ENCODE measurements around the gene CARF. TPM values are rescaled to one million over a fixed set of nuclear protein-coding genes. Genes with fewer than 3 reads are reported as not detected.

The CARF gene
- total and polyA plus RNA-seq, 2 donors (not counting 3 experiments of a cell fraction or from before 2014, with no cell fraction given), result 1.0 to 3.7 TPM

DNA sequence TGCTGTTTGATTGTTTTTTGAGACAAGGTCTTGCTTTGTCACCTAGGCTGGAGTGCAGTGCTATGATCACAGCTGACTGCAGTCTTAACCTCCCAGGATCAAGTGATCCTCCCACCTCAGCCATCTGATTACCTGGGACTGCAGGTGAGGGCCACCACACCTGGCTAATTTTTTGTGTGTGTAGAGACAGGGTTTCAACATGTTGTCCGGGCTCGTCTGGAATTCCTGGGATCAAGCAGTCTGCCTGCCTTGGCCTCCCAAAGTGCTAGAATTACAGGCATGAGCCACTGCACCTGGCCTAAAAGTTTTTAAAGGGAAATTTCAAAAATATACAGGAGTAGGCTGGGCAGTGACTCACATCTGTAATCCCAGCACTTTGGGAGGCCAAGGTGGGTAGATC lies 22.4 kb downstream of the CARF start:
- Histone ChIP-seq H3K27ac (ENCODE audit: insufficient read depth, low read depth, low read length) (no peak overlapping the region), H2AFZ (ENCODE audit: low read depth, low read length) (no peak overlapping the region), H3K4me1 (ENCODE audit: control insufficient read depth, extremely low read depth, insufficient read depth, low read length) (no peaks in the 10 kb centered on the region), H3K4me2 (ENCODE audit: insufficient read depth, low read length) (no peak overlapping the region), H3K27me3 (ENCODE audit: control insufficient read depth in 2 of 2, insufficient read depth in 2 of 2, low read length in 2 of 2) (no peaks in the 10 kb centered on the region), H3K9me1 (replicated peaks; ENCODE audit: control insufficient read depth, extremely low read depth, insufficient read depth, low read length) (no peaks in the 10 kb centered on the region), H3K9ac (replicated peaks; ENCODE audit: extremely low read depth, insufficient read depth, low read length) (no peak overlapping the region), H3K79me2 (ENCODE audit: control insufficient read depth, insufficient read depth, low read length) (no peaks in the 10 kb centered on the region), H4K20me1 (replicated peaks; ENCODE audit: control insufficient read depth, extremely low read depth, insufficient read depth, low read length) (no peaks in the 10 kb centered on the region), H3K36me3 (ENCODE audit: control insufficient read depth in 2 of 2, extremely low read depth in 1 of 2, insufficient read depth in 2 of 2, low read length in 2 of 2) (no peaks in the 10 kb centered on the region), H3K9me3 (replicated peaks; ENCODE audit: control insufficient read depth, insufficient read depth, low read length) (no peaks in the 10 kb centered on the region), H3K4me3 (replicated peaks in 1 of 3; ENCODE audit: insufficient read depth in 1 of 3, low read depth in 1 of 3, low read length in 3 of 3) (no peak overlapping the region)
- CTCF ChIA-PET, result interaction anchor here (1.8 kb wide), 1 partner anchor 15 kb away, joined by 6 read pairs; no protein-coding TSS in a partner anchor
- dilution Hi-C loops (cut with MboI; ENCODE audit: extremely low pct_ligation_motif_present, low sequenced_read_pairs), result no loop called here
- no peak for TF ChIP-seq FOS (IDR thresholded peaks at IDR 0.05; ENCODE audit: borderline replicate concordance, insufficient read depth, low read length)
- no peak for TF ChIP-seq POLR2AphosphoS5 (IDR thresholded peaks at IDR 0.05; ENCODE audit: insufficient read depth, low read depth, low read length)
- BruUV-seq (replicated peaks), result no TSS peak
- POLR2A ChIA-PET, result no interaction called here
- DNase-seq (ENCODE audit: low read depth, low spot score) (no peak), FAIRE-seq (no peak)
- intact Hi-C loops (cut with micrococcal nuclease), result no loop called here

- H3K9me3 ChIP-seq (replicated peaks; ENCODE audit: control insufficient read depth, insufficient read depth, low read length), result no peaks in the 10 kb centered on the region
- H3K79me2 ChIP-seq (ENCODE audit: control insufficient read depth, insufficient read depth, low read length), result no peaks in the 10 kb centered on the region
- no peak overlapping the region for H3K9ac ChIP-seq (replicated peaks; ENCODE audit: extremely low read depth, insufficient read depth, low read length)
- no peaks in the 10 kb centered on the region for H3K36me3 ChIP-seq (ENCODE audit: control insufficient read depth in 2 of 2, extremely low read depth in 1 of 2, insufficient read depth in 2 of 2, low read length in 2 of 2)
- no TSS peak for BruUV-seq (replicated peaks)
- H3K4me2 ChIP-seq (ENCODE audit: insufficient read depth, low read length), result no peak overlapping the region
- H3K4me3 ChIP-seq (replicated peaks in 1 of 3; ENCODE audit: insufficient read depth in 1 of 3, low read depth in 1 of 3, low read length in 3 of 3), result no peak overlapping the region
- no peak overlapping the region for H3K27ac ChIP-seq (ENCODE audit: insufficient read depth, low read depth, low read length)
- ChIA-PET CTCF (no interaction called here), POLR2A (no interaction called here)
- no peaks in the 10 kb centered on the region for H3K9me1 ChIP-seq (replicated peaks; ENCODE audit: control insufficient read depth, extremely low read depth, insufficient read depth, low read length)
- H3K4me1 ChIP-seq (ENCODE audit: control insufficient read depth, extremely low read depth, insufficient read depth, low read length), result no peaks in the 10 kb centered on the region
- FAIRE-seq (no peak), DNase-seq (ENCODE audit: low read depth, low spot score) (no peak)
- no peak overlapping the region for H2AFZ ChIP-seq (ENCODE audit: low read depth, low read length)
- no peak for TF ChIP-seq MYC (IDR thresholded peaks at IDR 0.05; ENCODE audit: low read depth, low read length)
- TF ChIP-seq FOS (IDR thresholded peaks at IDR 0.05; ENCODE audit: borderline replicate concordance, insufficient read depth, low read length), result no peak
- TF ChIP-seq POLR2A (IDR thresholded peaks at IDR 0.05; ENCODE audit: low read depth, low read length), result no peak
- TF ChIP-seq EZH2 (IDR thresholded peaks at IDR 0.05; ENCODE audit: borderline replicate concordance, low read depth, low read length, severe bottlenecking), result no peak
- no peak for TF ChIP-seq GATA2 (IDR thresholded peaks at IDR 0.05; ENCODE audit: insufficient read depth, insufficient read length, low read depth, low read length)
- TF ChIP-seq, protein P1, sequence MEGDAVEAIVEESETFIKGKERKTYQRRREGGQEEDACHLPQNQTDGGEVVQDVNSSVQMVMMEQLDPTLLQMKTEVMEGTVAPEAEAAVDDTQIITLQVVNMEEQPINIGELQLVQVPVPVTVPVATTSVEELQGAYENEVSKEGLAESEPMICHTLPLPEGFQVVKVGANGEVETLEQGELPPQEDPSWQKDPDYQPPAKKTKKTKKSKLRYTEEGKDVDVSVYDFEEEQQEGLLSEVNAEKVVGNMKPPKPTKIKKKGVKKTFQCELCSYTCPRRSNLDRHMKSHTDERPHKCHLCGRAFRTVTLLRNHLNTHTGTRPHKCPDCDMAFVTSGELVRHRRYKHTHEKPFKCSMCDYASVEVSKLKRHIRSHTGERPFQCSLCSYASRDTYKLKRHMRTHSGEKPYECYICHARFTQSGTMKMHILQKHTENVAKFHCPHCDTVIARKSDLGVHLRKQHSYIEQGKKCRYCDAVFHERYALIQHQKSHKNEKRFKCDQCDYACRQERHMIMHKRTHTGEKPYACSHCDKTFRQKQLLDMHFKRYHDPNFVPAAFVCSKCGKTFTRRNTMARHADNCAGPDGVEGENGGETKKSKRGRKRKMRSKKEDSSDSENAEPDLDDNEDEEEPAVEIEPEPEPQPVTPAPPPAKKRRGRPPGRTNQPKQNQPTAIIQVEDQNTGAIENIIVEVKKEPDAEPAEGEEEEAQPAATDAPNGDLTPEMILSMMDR (IDR thresholded peaks at IDR 0.05; ENCODE audit: extremely low read depth in 1 of 2, insufficient read depth in 1 of 2, low read depth in 1 of 2, low read length in 2 of 2), result no peak
- no peaks in the 10 kb centered on the region for H3K27me3 ChIP-seq (ENCODE audit: control insufficient read depth in 2 of 2, insufficient read depth in 2 of 2, low read length in 2 of 2)
- no peaks in the 10 kb centered on the region for H4K20me1 ChIP-seq (replicated peaks; ENCODE audit: control insufficient read depth, extremely low read depth, insufficient read depth, low read length)
- dilution Hi-C loops (cut with MboI; ENCODE audit: extremely low pct_ligation_motif_present, low sequenced_read_pairs), result no loop called here
- intact Hi-C loops (cut with micrococcal nuclease), result no loop called here
Measured at GRCh38 chr2:202938960-202939359, 26.9 kb downstream of the CARF start.

Measured in endothelial cell of umbilical vein (primary cell).